ENCODE results near the gene DAAM1. TPM values are rescaled to one million over a fixed set of nuclear protein-coding genes. Genes with fewer than 3 reads are reported as not detected.
A peak's percentile ranks its signal among the peaks of the same experiment; 100 is the strongest.

The DAAM1 gene
- polyA plus RNA-seq, 12 donors = 28.9 to 120 (median 46.9) TPM

DNA sequence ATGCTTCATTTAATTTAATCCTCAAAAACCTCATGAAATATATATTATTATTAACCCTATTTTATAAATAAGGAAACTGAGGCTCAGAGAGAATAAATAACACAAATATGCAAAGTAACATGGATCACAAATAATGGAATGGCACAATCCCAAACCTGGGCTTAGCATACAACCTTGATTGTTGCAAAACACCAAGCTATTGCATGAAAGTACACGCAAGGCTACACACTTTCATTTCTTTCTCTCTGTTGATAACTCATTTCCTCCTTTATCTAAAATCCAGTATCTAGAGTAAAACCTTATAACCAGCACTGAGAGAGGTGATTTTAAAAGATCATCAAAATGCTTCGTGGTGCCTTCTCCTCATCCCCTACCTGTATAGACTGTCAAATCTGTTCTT lies 2.8 kb upstream of the DAAM1 start:
- no peak for DNase-seq

GRCh38 chr14:59186306-59186705 lies 2.2 kb upstream of the DAAM1 start:
- DNase-seq = no peak

- DNase-seq = no peak
These were observed 1.3 kb upstream of the DAAM1 start for GRCh38 chr14:59187118-59187517.

- DNase-seq = no peak
These were observed 536 bp upstream of the DAAM1 start for GRCh38 chr14:59187802-59188460.

DNA sequence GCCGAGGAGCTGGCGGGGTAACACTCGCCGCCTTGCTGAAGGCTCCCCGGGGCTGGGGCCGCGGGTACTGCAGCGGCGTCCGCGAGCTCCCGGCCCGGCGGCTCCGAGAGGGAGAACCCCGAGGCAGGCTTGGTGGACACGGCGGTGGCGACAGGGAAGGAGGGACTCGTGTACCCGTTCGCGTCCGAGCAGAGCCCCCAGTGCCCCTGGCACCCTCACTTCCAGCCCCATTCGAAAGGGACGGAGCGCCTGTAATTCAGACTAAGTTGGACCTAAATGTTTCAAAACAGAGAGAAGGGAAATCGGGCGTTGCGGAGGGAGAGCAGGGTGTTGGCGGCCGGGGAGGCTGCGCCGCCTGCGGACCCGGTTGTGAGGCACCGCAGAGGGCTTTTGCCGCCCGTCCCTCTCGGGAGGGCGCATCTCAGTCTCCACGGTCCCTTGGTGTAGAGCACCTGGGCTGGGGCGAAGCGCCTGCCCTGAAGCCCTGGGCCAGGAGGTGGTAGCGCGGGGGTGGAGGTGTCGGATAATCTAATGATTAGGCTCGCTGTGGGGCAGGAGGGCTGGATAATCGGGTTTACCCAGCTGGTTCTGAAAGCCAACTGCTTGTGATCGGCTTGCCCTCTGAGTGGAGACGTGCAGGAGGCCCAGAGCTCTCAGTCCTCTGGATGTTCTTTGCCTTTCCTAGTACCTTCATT lies 771 bp downstream of the DAAM1 start:
- peak; percentile 52 for DNase-seq

DNA sequence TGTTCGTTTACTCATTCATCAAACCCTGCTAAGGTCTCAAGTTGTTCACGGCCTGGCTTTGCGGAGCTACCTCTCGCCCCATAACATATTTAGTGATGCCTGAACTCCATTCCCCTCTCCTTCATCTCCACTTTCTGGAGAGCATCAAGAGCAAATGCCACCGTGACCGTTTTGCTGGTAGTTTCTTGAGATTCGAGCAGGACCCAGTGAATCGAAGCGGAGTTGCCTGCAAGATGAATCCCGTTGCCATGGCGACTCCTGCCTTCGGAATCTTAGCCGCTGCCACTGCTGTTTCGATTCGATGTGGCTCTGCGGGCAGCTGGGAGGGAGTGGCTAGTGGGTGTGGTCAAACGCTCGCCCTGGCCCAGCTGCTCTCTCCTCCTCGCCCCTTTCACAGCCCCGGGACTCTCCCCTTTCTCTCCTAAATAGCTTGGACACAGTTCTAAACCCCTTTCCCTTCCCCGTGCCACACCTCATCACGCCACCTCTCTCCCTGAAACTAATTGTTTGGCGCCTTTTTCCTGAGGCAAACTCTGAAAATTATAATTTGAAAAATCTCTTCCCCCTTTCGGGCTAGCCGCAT lies 1.4 kb downstream of the DAAM1 start:
- DNase-seq = peak; percentile 80

GRCh38 chr14:59190372-59190771 lies 1.9 kb downstream of the DAAM1 start:
- no peak for DNase-seq

DNA sequence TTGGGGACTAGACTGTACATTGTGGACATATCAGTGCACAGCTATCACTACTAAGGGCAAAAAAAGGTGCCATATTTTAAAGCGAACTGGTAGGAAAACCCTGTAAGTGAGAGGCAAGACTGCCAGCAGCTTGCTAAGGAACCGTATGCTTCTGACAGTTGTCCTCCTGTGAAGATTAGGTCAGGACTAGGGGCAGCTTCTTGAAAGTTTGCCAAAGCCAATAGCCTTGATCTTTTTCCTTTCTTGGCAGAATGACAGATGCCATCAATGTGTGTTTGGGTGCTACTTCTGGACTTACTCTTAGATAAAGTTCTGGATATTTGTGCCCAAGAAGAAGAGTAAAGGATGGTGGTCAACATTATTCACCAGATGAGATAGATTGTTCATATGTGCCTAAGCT lies 7.4 kb downstream of the DAAM1 start:
- DNase-seq = no peak

DNA sequence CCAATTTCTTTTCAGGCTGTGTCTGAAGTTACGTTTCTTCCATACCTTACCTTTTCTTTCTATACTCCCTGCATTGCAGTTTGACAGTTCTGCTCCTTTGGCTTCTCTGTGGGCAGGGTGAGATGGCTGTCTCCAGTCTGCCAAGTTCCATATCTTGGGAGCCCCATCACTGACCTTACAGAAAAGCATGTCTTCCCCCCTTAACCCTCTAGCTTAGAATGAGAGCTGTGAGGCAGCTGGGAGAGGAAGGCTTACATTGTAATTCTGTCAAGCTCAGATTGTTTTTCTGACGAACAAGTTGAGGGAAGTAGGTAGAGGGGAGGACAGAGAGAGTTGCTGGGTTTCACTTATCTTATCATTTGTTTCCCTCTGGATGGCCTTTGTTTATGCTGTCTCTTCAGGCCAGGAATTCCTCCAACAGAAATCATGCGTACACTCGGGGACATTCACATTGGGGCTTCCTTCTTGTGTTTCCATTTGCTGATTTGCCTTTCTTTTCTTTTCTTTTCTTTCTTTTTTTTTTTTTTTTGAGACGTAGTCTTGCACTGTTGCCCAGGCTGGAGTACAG lies 9.3 kb downstream of the DAAM1 start:
- no peak for DNase-seq

DNA sequence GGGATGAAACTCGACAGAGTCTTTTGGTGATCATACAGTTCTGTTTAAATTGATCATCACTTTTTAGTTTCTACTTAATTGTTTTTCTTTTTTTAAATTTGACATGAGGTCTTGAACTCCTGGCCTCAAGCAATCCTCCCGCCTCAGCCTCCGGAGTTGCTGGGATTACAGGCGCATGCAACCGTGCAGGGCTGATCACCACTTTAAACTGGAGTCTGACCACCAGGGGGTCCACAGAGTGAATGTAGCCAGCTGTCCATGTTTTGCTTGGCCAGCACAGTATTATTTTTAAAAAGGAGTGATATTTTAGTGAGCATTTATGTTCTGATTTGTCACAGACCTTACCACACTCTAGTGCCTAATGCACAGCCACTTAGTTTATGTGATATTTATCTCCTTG lies 10.7 kb downstream of the DAAM1 start:
- no peak for DNase-seq

GRCh38 chr14:59199614-59200013 lies 11.1 kb downstream of the DAAM1 start:
- no peak for DNase-seq

- DNase-seq = no peak
These were observed 11.7 kb downstream of the DAAM1 start for GRCh38 chr14:59200195-59200594.

- DNase-seq = no peak
These were observed 13.6 kb downstream of the DAAM1 start for GRCh38 chr14:59202031-59202430.

GRCh38 chr14:59204305-59204704 lies 15.8 kb downstream of the DAAM1 start:
- DNase-seq = no peak

GRCh38 chr14:59206892-59207291 lies 18.4 kb downstream of the DAAM1 start:
- DNase-seq = no peak

- no peak for DNase-seq
These were observed 19.1 kb downstream of the DAAM1 start for GRCh38 chr14:59207506-59207933.

- DNase-seq = no peak
These were observed 19.9 kb downstream of the DAAM1 start for GRCh38 chr14:59208224-59208814.

- DNase-seq = no peak
These were observed 20.5 kb downstream of the DAAM1 start for GRCh38 chr14:59208954-59209353.

DNA sequence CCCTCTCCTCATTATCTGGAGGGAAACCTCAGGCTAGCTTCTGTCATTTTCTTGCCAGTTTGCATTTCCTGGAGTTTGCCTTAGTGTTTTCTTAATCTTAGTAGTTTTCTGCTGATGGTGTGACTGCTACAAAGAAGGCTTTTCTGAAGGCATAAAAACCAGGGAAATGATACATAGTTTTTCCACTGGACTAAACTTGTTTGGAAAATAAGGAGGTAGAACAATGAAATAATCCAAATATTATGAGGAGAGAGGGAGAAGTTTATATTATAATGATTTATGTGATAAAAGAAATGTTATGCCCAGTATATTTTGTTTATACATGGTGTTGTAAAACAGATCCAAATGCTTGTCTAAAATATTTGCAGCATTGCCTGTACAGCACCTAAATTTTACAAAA lies 22.2 kb downstream of the DAAM1 start:
- DNase-seq = no peak

- no peak for DNase-seq
These were observed 25.2 kb downstream of the DAAM1 start for GRCh38 chr14:59213368-59214315.

GRCh38 chr14:59214702-59215302 lies 26.3 kb downstream of the DAAM1 start:
- DNase-seq = no peak

Data from muscle of arm (tissue), 12 donors.